K562 (cell line): ENCODE data around the gene VRK3. TPM values are rescaled to one million over a fixed set of nuclear protein-coding genes. Genes with fewer than 3 reads are reported as not detected.

ENCODE experiments used
- ATAC-seq: fragments of 200-7000 bp; cut with Tn5 transposase; 3 replicates; pipeline ENCODE4 v1.9.1; 2020; ENCODE audit warnings: moderate library complexity
- BruUV-seq: library from RNA; stranded (reverse); fragments of 400-500 nt; replicated peaks from 2 replicates; lab custom pipeline; 2021; lab: Mats Ljungman, UMichigan
- CTCF ChIA-PET: fragments of 300-600 bp; formaldehyde crosslinking; extraction: SDS; loops from one replicate; lab custom pipeline; 2021; ENCODE audit warnings: low intra/inter-chr PET ratio; lab: Yijun Ruan, JAX
- POLR2A ChIA-PET: fragments of 300-600, 350-650 bp; sonication (Branson Sonifier 250); formaldehyde crosslinking; extraction: SDS; loops from one replicate; lab custom pipeline; 2021; ENCODE audit warnings: antibody characterized with exemption, inconsistent platforms; lab: Yijun Ruan, JAX
- DNase-seq, 4 experiments: peaks; one replicate each; pipeline versions ENCODE4 v3.0.0 to v3.0.0-alpha.2; 2011 to 2018; ENCODE audit warnings: low spot score in 3 of 4, mixed read lengths in 3 of 4; ENCODE audit errors: extremely low read depth in 1 of 4
- FAIRE-seq: peaks from 2 replicates; lab custom pipeline; 2011; peaks lifted over from hg19 to GRCh38; lab: Jason Lieb, UNC
- H2AFZ ChIP-seq: 2 replicates; pipeline ENCODE4 v1.6.0; 2011; ENCODE audit warnings: low read depth, low read length, control low read depth, inconsistent platforms
- H3K27ac ChIP-seq: fragments of 200-600 bp; 3 replicates; pipeline ENCODE4 v1.8.0; 2011; ENCODE audit warnings: low read depth, mild to moderate bottlenecking, control low read depth, inconsistent platforms, low read length, moderate library complexity, mixed read lengths; ENCODE audit errors: extremely low read depth
- H3K27me3 ChIP-seq, 2 experiments: fragments of 300-600 bp in 1 of 2; 2 replicates in 1 of 2; 3 replicates in 1 of 2; pipeline versions ENCODE4 v1.6.0 to v1.8.0; 2011; ENCODE audit warnings: inconsistent platforms in 2 of 2, low read length in 2 of 2, mild to moderate bottlenecking in 1 of 2, mixed read lengths in 1 of 2, moderate library complexity in 1 of 2; ENCODE audit not compliant: control insufficient read depth in 2 of 2, insufficient read depth in 2 of 2
- H3K36me3 ChIP-seq: fragments of 300-600 bp; 3 replicates; pipeline ENCODE4 v1.8.0; 2011; ENCODE audit warnings: mild to moderate bottlenecking, low read length, inconsistent platforms; ENCODE audit not compliant: control insufficient read depth, insufficient read depth
- H3K4me1 ChIP-seq, 2 experiments: fragments of 200-600 bp in 1 of 2; replicated peaks in 1 of 2; 2 replicates in 1 of 2; 3 replicates in 1 of 2; pipeline versions ENCODE4 v1.5.1 to v1.8.0; 2011; ENCODE audit warnings: inconsistent platforms in 2 of 2, low read length in 2 of 2, mild to moderate bottlenecking in 1 of 2, mixed read lengths in 1 of 2, moderate library complexity in 1 of 2; ENCODE audit not compliant: control insufficient read depth in 2 of 2, insufficient read depth in 2 of 2
- H3K4me2 ChIP-seq: 2 replicates; pipeline ENCODE4 v1.6.1; 2011; ENCODE audit warnings: low read length, control low read depth, inconsistent platforms, mixed read lengths; ENCODE audit not compliant: insufficient read depth
- H3K4me3 ChIP-seq: fragments of 200-600 bp; sonication (generic), shearing (Covaris generic); 2 replicates; pipeline ENCODE4 v1.5.1; 2016; ENCODE audit warnings: control low read depth, inconsistent platforms
- H3K79me2 ChIP-seq: fragments of 200-600 bp; 3 replicates; pipeline ENCODE4 v1.8.0; 2011; ENCODE audit warnings: low read length, inconsistent platforms; ENCODE audit not compliant: control insufficient read depth, insufficient read depth
- H3K9ac ChIP-seq, 2 experiments: 2 replicates each; pipeline versions ENCODE4 v1.6.0 to v1.6.1; 2011; ENCODE audit warnings: low read depth in 2 of 2, low read length in 2 of 2, control low read depth in 1 of 2, inconsistent platforms in 1 of 2, mild to moderate bottlenecking in 1 of 2, mixed read lengths in 1 of 2; ENCODE audit not compliant: insufficient read depth in 1 of 2
- H3K9me1 ChIP-seq: one replicate; pipeline ENCODE4 v1.6.0; 2011; ENCODE audit warnings: inconsistent platforms, mild to moderate bottlenecking, low read length, moderate library complexity; ENCODE audit not compliant: control insufficient read depth, insufficient read depth
- H3K9me3 ChIP-seq: replicated peaks from 2 replicates; pipeline ENCODE4 v1.5.1; 2011; ENCODE audit warnings: low read depth, low read length, inconsistent platforms; ENCODE audit not compliant: control insufficient read depth, insufficient read depth
- H4K20me1 ChIP-seq: replicated peaks from 2 replicates; pipeline ENCODE4 v1.6.1; 2011; ENCODE audit warnings: low read length, inconsistent platforms, mixed read lengths; ENCODE audit not compliant: control insufficient read depth, insufficient read depth
- ATF3 ChIP-seq, 2 experiments: fragments of 450-650 bp in 1 of 2; sonication (generic) in 1 of 2; formaldehyde crosslinking in 1 of 2; IDR thresholded peaks in 1 of 2; conservative IDR thresholded peaks in 1 of 2; 2 replicates each; pipeline versions ENCODE4 v1.6.1 to v1.8.1; 2016 to 2023; ENCODE audit warnings: mild to moderate bottlenecking in 2 of 2, moderate library complexity in 2 of 2, inconsistent platforms in 1 of 2, missing genetic modification reagents in 1 of 2
- DIDO1 ChIP-seq: fragments of 450-650 bp; IDR thresholded peaks from 2 replicates; pipeline ENCODE4 v1.6.1; 2016; ENCODE audit warnings: low read depth, missing biosample characterization, missing genetic modification characterization
- E2F6 ChIP-seq, 2 experiments: IDR thresholded peaks; 2 replicates each; pipeline ENCODE4 v1.6.1; 2011; ENCODE audit warnings: borderline replicate concordance in 1 of 2, control low read depth in 1 of 2, low read depth in 1 of 2, low read length in 1 of 2, mild to moderate bottlenecking in 1 of 2, mixed read lengths in 1 of 2, moderate library complexity in 1 of 2; ENCODE audit not compliant: insufficient read depth in 1 of 2, insufficient read length in 1 of 2, poor library complexity in 1 of 2, severe bottlenecking in 1 of 2; ENCODE audit errors: extremely low read depth in 1 of 2
- ERF ChIP-seq: fragments of 450-650 bp; formaldehyde crosslinking; IDR thresholded peaks from 2 replicates; pipeline ENCODE4 v1.4.0; 2020; ENCODE audit warnings: mild to moderate bottlenecking, mixed read lengths
- FOS ChIP-seq: IDR thresholded peaks from 3 replicates; pipeline ENCODE4 v1.6.1; 2011; ENCODE audit not compliant: insufficient read length; ENCODE audit errors: extremely low read depth
- MCM2 ChIP-seq: fragments of 450-650 bp; IDR thresholded peaks from 2 replicates; pipeline ENCODE4 v1.6.1; 2017; ENCODE audit warnings: low read depth, mild to moderate bottlenecking
- MYC ChIP-seq, 2 experiments: fragments of 250-450 bp in 1 of 2; sonication (Bioruptor Pico) in 1 of 2; IDR thresholded peaks; 2 replicates each; pipeline versions ENCODE4 v1.5.1 to v1.6.1; 2012 to 2021; ENCODE audit warnings: low read depth in 2 of 2, borderline replicate concordance in 1 of 2, improper control_type of control experiment in 1 of 2, low read length in 1 of 2, mild to moderate bottlenecking in 1 of 2, moderate library complexity in 1 of 2
- PCBP1 ChIP-seq: fragments of 200-400 bp; formaldehyde crosslinking; IDR thresholded peaks from 2 replicates; pipeline ENCODE4 v1.6.1; 2018; ENCODE audit warnings: mild to moderate bottlenecking, low read depth, low read length; ENCODE audit not compliant: poor library complexity, severe bottlenecking
- PHB ChIP-seq: fragments of 250-450 bp; sonication (Bioruptor Pico); IDR thresholded peaks from 2 replicates; pipeline ENCODE4 v1.5.0; 2021
- SMAD3 ChIP-seq: fragments of 450-650 bp; formaldehyde crosslinking; conservative IDR thresholded peaks from 2 replicates; pipeline ENCODE4 v1.4.0; 2020; ENCODE audit warnings: mild to moderate bottlenecking
- SP1 ChIP-seq: sonication (generic); formaldehyde crosslinking; IDR thresholded peaks from 2 replicates; pipeline ENCODE4 v1.8.1; 2022; ENCODE audit warnings: mild to moderate bottlenecking, missing genetic modification reagents
- ZBTB34 ChIP-seq: fragments of 250-450 bp; sonication (Bioruptor Pico); IDR thresholded peaks from 2 replicates; pipeline ENCODE4 v1.8.0; 2021; ENCODE audit warnings: mild to moderate bottlenecking, moderate library complexity
- ZEB2 ChIP-seq: fragments of 450-650 bp; IDR thresholded peaks from 2 replicates; pipeline ENCODE4 v1.6.1; 2016
- ZNF586 ChIP-seq: fragments of 450-650 bp; formaldehyde crosslinking; conservative IDR thresholded peaks from 2 replicates; pipeline ENCODE4 v1.4.0; 2020; ENCODE audit warnings: mild to moderate bottlenecking, moderate library complexity
- ZNF592 ChIP-seq: fragments of 450-650 bp; IDR thresholded peaks from 2 replicates; pipeline ENCODE4 v1.6.1; 2017; ENCODE audit warnings: antibody characterized with exemption, mild to moderate bottlenecking
- WGBS: fragments of 100-300 bp; shearing (Covaris generic); methylation state at CpG from one replicate; pipeline ENCODE4 v1.1.6; 2016; ENCODE audit warnings: low coverage, mixed read lengths; ENCODE audit not compliant: insufficient coverage; ENCODE audit errors: missing lambda C conversion rate; 5-methylcytosine and 5-hydroxymethylcytosine counted together
- in situ Hi-C: fragments of 300-500 bp; cut with MboI; formaldehyde crosslinking; loops from 4 replicates; pipeline ENCODE4 v1.15.0; 2018; ENCODE audit warnings: inconsistent platforms, mixed read lengths
- intact Hi-C: fragments of 100-400 bp; cut with micrococcal nuclease; formaldehyde crosslinking; loops from 2 replicates; pipeline ENCODE4 v1.14.2; 2022
- polyA plus RNA-seq, 8 experiments: library from polyadenylated mRNA; depleted of rRNA in 4 of 8; stranded (reverse) in 5 of 8; unstranded in 3 of 8; fragments of >200 nt; fragmentation: Nextera tagmentation in 2 of 8; fragmentation: Illumina TruSeq in 1 of 8; extraction: Ambion mirVana in 2 of 8; extraction: Trizol in 1 of 8; gene quantifications; 2 replicates each; pipeline versions ENCODE4 v1.2.1 to v1.2.3, GENCODE V29; 2011 to 2014; ENCODE audit warnings: inconsistent platforms in 1 of 8, missing spikeins in 1 of 8
- total RNA-seq, 7 experiments: library from RNA; depleted of rRNA in 6 of 7; stranded (reverse); fragments of >200 nt in 6 of 7; fragmentation: Illumina TruSeq in 2 of 7; extraction: Trizol in 2 of 7; gene quantifications; 2 replicates each; pipeline versions ENCODE4 v1.2.1 to v1.2.3, GENCODE V29; 2011 to 2021; ENCODE audit warnings: low replicate concordance in 1 of 7

VRK3 gene
- total and polyA plus RNA-seq, 9 of the 15 experiments (the other 6 are each of a cell fraction or from before 2014, with no cell fraction given), result 25.6 to 94.3 (median 42.9) TPM

GRCh38 chr19:50058425-50058824 lies 33.3 kb upstream of the VRK3 start:
- no peak for ATAC-seq
- whole genome bisulfite sequencing, result 25% methylated on average over 2 of the region's 2 CpGs
- no peak for TF ChIP-seq ERF (CRISPR knock-in tag)
- no peak for TF ChIP-seq MYC (IDR thresholded peaks at IDR 0.05; ENCODE audit: low read depth, low read length)
- no peak for TF ChIP-seq MYC (CRISPR knock-in tag; IDR thresholded peaks at IDR 0.05; ENCODE audit: borderline replicate concordance, low read depth)
- TF ChIP-seq PHB (CRISPR knock-in tag), result no peak
- no peak for TF ChIP-seq FOS
- no peak for TF ChIP-seq SMAD3 (CRISPR knock-in tag)
- no peak for TF ChIP-seq ZNF586 (CRISPR knock-in tag)
- no peak for TF ChIP-seq DIDO1 (tag)
- TF ChIP-seq ZNF592, result no peak
- TF ChIP-seq SP1 (CRISPR knock-in tag), result no peak
- TF ChIP-seq MCM2, result no peak
- no peak for TF ChIP-seq ZBTB34
- no peak for TF ChIP-seq ZEB2
- TF ChIP-seq PCBP1, result no peak
- no peak for TF ChIP-seq ATF3 (IDR thresholded peaks at IDR 0.05)
- TF ChIP-seq ATF3 (CRISPR knock-in tag; conservative IDR thresholded peaks at IDR 0.05), result no peak
- no peak for TF ChIP-seq E2F6 (IDR thresholded peaks at IDR 0.05; ENCODE audit: borderline replicate concordance in 1 of 2, extremely low read depth in 1 of 2, insufficient read depth in 1 of 2, insufficient read length in 1 of 2, low read depth in 1 of 2, low read length in 1 of 2, poor library complexity in 1 of 2, severe bottlenecking in 1 of 2)

More at GRCh38 chr19:50058425-50058824, 33.3 kb upstream of the VRK3 start:
- Histone ChIP-seq H3K4me2 (no peak overlapping the region), H3K4me1 (no peaks in the 10 kb centered on the region; a peak in 2 of 5 replicates), H3K9me3 (peaks cover 19% of the 10 kb centered on the region), H2AFZ (no peak overlapping the region), H3K9me1 (no peaks in the 10 kb centered on the region), H3K27ac (no peak overlapping the region), H3K79me2 (no peaks in the 10 kb centered on the region), H3K4me3 (no peak overlapping the region), H4K20me1 (no peaks in the 10 kb centered on the region), H3K9ac (no peak overlapping the region), H3K36me3 (no peaks in the 10 kb centered on the region), H3K27me3 (no peaks in the 10 kb centered on the region; a peak in 1 of 5 replicates)
- CTCF ChIA-PET, result no interaction called here
- in situ Hi-C loops, result no loop called here
- POLR2A ChIA-PET, result no interaction called here
- intact Hi-C loops, result no loop called here
- FAIRE-seq (no peak), DNase-seq (no peak)
- no TSS peak for BruUV-seq
